H1 (cell line): ENCODE measurements around the gene CLINT1. TPM values are rescaled to one million over a fixed set of nuclear protein-coding genes. Genes with fewer than 3 reads are reported as not detected.

Experiments used
- ASH2L ChIP-seq: fragments of 200-600, 300-600 bp; sonication (generic); IDR thresholded peaks from one replicate; pipeline ENCODE4 v1.7.1; 2017; ENCODE audit warnings: low read length
- CHD7 ChIP-seq: fragments of 300-600 bp; sonication (generic); IDR thresholded peaks from 2 replicates; pipeline ENCODE4 v1.7.1; 2012; ENCODE audit warnings: low read length, moderate library complexity, mild to moderate bottlenecking, inconsistent platforms; ENCODE audit not compliant: insufficient replicate concordance
- polyA plus RNA-seq, 7 experiments: library from polyadenylated mRNA; depleted of rRNA in 3 of 7; stranded (reverse) in 5 of 7; unstranded in 2 of 7; fragments of >200 nt in 5 of 7; fragments of 200-250 nt in 2 of 7; gene quantifications; 1 replicate in 5 of 7; 2 replicates in 1 of 7; 4 replicates in 1 of 7; pipeline versions ENCODE4 v1.2.1 to v1.2.3, GENCODE V29; 2011 to 2013; ENCODE audit warnings: missing spikeins in 2 of 7, mixed read lengths in 2 of 7
- total RNA-seq: library from RNA; stranded (reverse); fragmentation: NEBNext Ultra II Directional; extraction: Animal tissue kit (Norgen Biotek cat#: 25700); gene quantifications from 2 replicates; pipeline ENCODE4 v1.2.1, GENCODE V29; 2021

CLINT1 gene
- total and polyA plus RNA-seq, 2 of the 8 experiments (the other 6 are each of a cell fraction or from before 2014, with no cell fraction given) = 85.9 to 140 TPM

GRCh38 chr5:157819502-157820115, 39.3 kb downstream of the CLINT1 start (continued):
- no peak for TF ChIP-seq CHD7
- TF ChIP-seq ASH2L = no peak
